Measurements from ENCODE around the gene EPB41L1. TPM values are rescaled to one million over a fixed set of nuclear protein-coding genes. Genes with fewer than 3 reads are reported as not detected.

Gene EPB41L1
- total RNA-seq, 1 experiment from 2014 or later: 7.1 TPM

GRCh38 chr20:36153736-36154699 lies 522 bp upstream of the EPB41L1 start:
- Histone ChIP-seq H3K9me3 (ENCODE audit: low read depth, low read length, poor library complexity, severe bottlenecking) (no peaks in the 10 kb centered on the region), H3K27me3 (replicated peaks; ENCODE audit: insufficient read depth, low read depth, low read length, poor library complexity) (no peaks in the 10 kb centered on the region), H3K27ac (ENCODE audit: low read depth, low read length, poor library complexity, severe bottlenecking) (no peak overlapping the region), H3K4me1 (ENCODE audit: insufficient read depth, low read length, poor library complexity, severe bottlenecking) (no peaks in the 10 kb centered on the region), H3K4me3 (ENCODE audit: low read depth, low read length, poor library complexity, severe bottlenecking) (peak overlapping the region; percentile 60), H3K36me3 (ENCODE audit: insufficient read depth, low read length, poor library complexity, severe bottlenecking) (no peaks in the 10 kb centered on the region)
- no TSS peak for BruUV-seq (replicated peaks)
- TF ChIP-seq EZH2 (IDR thresholded peaks at IDR 0.05; ENCODE audit: borderline replicate concordance, low read depth, low read length, poor library complexity, severe bottlenecking) (no peak), CTCF (conservative IDR thresholded peaks at IDR 0.05; ENCODE audit: low read depth, low read length) (no peak)
- CTCF ChIA-PET: no interaction called here
- POLR2A ChIA-PET (ENCODE audit: low non-redundant PET): no interaction called here
- DNase-seq (ENCODE audit: low spot score): peak; percentile 77
- intact Hi-C loops (cut with micrococcal nuclease; ENCODE audit: unreplicated experiment): loop anchor here (5.0 kb wide), 1 partner anchor 162 kb away; no protein-coding TSS in a partner anchor

GRCh38 chr20:36155629-36155971 lies 1.1 kb downstream of the EPB41L1 start:
- no peak for DNase-seq (ENCODE audit: low spot score)
- no TSS peak for BruUV-seq (replicated peaks)
- Histone ChIP-seq H3K4me1 (ENCODE audit: insufficient read depth, low read length, poor library complexity, severe bottlenecking) (no peaks in the 10 kb centered on the region), H3K36me3 (ENCODE audit: insufficient read depth, low read length, poor library complexity, severe bottlenecking) (no peaks in the 10 kb centered on the region), H3K9me3 (ENCODE audit: low read depth, low read length, poor library complexity, severe bottlenecking) (no peaks in the 10 kb centered on the region), H3K27me3 (replicated peaks; ENCODE audit: insufficient read depth, low read depth, low read length, poor library complexity) (no peaks in the 10 kb centered on the region), H3K4me3 (ENCODE audit: low read depth, low read length, poor library complexity, severe bottlenecking) (peak overlapping the region; percentile 60), H3K27ac (ENCODE audit: low read depth, low read length, poor library complexity, severe bottlenecking) (no peak overlapping the region)
- TF ChIP-seq CTCF (conservative IDR thresholded peaks at IDR 0.05; ENCODE audit: low read depth, low read length) (no peak), EZH2 (IDR thresholded peaks at IDR 0.05; ENCODE audit: borderline replicate concordance, low read depth, low read length, poor library complexity, severe bottlenecking) (no peak)
- CTCF ChIA-PET: interaction anchor here (0.5 to 1.4 kb wide), 3 partner anchors 43 to 420 kb away, joined by 3 to 7 read pairs (median 3); no protein-coding TSS in a partner anchor
- intact Hi-C loops (cut with micrococcal nuclease; ENCODE audit: unreplicated experiment): no loop called here
- POLR2A ChIA-PET (ENCODE audit: low non-redundant PET): no interaction called here

GRCh38 chr20:36155991-36156390 lies 1.5 kb downstream of the EPB41L1 start:
- Histone ChIP-seq H3K9me3 (ENCODE audit: low read depth, low read length, poor library complexity, severe bottlenecking) (no peaks in the 10 kb centered on the region), H3K4me1 (ENCODE audit: insufficient read depth, low read length, poor library complexity, severe bottlenecking) (no peaks in the 10 kb centered on the region), H3K27ac (ENCODE audit: low read depth, low read length, poor library complexity, severe bottlenecking) (no peak overlapping the region), H3K4me3 (ENCODE audit: low read depth, low read length, poor library complexity, severe bottlenecking) (no peak overlapping the region), H3K36me3 (ENCODE audit: insufficient read depth, low read length, poor library complexity, severe bottlenecking) (no peaks in the 10 kb centered on the region), H3K27me3 (replicated peaks; ENCODE audit: insufficient read depth, low read depth, low read length, poor library complexity) (no peaks in the 10 kb centered on the region)
- CTCF ChIA-PET: interaction anchor here (0.5 to 1.4 kb wide), 5 partner anchors 43 to 420 kb away, joined by 3 to 7 read pairs (median 5); no protein-coding TSS in a partner anchor
- TF ChIP-seq EZH2 (IDR thresholded peaks at IDR 0.05; ENCODE audit: borderline replicate concordance, low read depth, low read length, poor library complexity, severe bottlenecking) (no peak), CTCF (conservative IDR thresholded peaks at IDR 0.05; ENCODE audit: low read depth, low read length) (no peak)
- DNase-seq (ENCODE audit: low spot score): no peak
- BruUV-seq (replicated peaks): no TSS peak
- POLR2A ChIA-PET (ENCODE audit: low non-redundant PET): no interaction called here
- intact Hi-C loops (cut with micrococcal nuclease; ENCODE audit: unreplicated experiment): loop anchor here (2.0 kb wide), 1 partner anchor 43 kb away; no protein-coding TSS in a partner anchor
